Thoracic aorta (tissue), 2 donors: ENCODE measurements around the gene SDK1. TPM values are rescaled to one million over a fixed set of nuclear protein-coding genes. Genes with fewer than 3 reads are reported as not detected.

Experiments used
- ATAC-seq: fragments of 150-250 bp; one replicate; pipeline ENCODE4 v1.8.0; 2017; ENCODE audit warnings: low read depth; ENCODE audit not compliant: insufficient number of reproducible peaks, low FRiP score
- DNase-seq: peaks from one replicate; pipeline ENCODE4 v3.0.0-alpha.2; 2020; ENCODE audit warnings: low spot score
- H3K27ac ChIP-seq, 2 donors: fragments of 200-600 bp; sonication (generic); 1 replicate in 1 of 2; 2 replicates in 1 of 2; pipeline ENCODE4 v1.5.1; 2016; ENCODE audit warnings: mild to moderate bottlenecking in 2 of 2, moderate library complexity in 2 of 2
- H3K27me3 ChIP-seq: fragments of 200-600 bp; sonication (generic); replicated peaks from 2 replicates; pipeline ENCODE4 v1.6.0; 2016; ENCODE audit warnings: mild to moderate bottlenecking; ENCODE audit not compliant: insufficient read depth
- H3K36me3 ChIP-seq: fragments of 200-600 bp; sonication (generic); one replicate; pipeline ENCODE4 v1.5.1; 2016
- H3K4me1 ChIP-seq, 2 donors: fragments of 200-600 bp; sonication (generic); 1 replicate in 1 of 2; 2 replicates in 1 of 2; pipeline versions ENCODE4 v1.5.1 to v1.6.0; 2016; ENCODE audit warnings: low read depth in 2 of 2, mild to moderate bottlenecking in 1 of 2; ENCODE audit not compliant: control insufficient read depth in 1 of 2
- H3K4me3 ChIP-seq: fragments of 200-600 bp; sonication (generic); 2 replicates; pipeline ENCODE4 v1.5.1; 2016; ENCODE audit warnings: mild to moderate bottlenecking
- H3K9me3 ChIP-seq: fragments of 200-600 bp; sonication (generic); 2 replicates; pipeline ENCODE4 v1.5.1; 2016
- CTCF ChIP-seq: fragments of 200-600 bp; sonication (generic); IDR thresholded peaks from one replicate; pipeline ENCODE4 v1.5.1; 2019; ENCODE audit warnings: antibody characterized with exemption
- total RNA-seq, 2 donors: library from RNA; depleted of rRNA; stranded (reverse); fragments of >200 nt; gene quantifications; one replicate each; pipeline versions ENCODE4 v1.1.0 to v1.2.3, GENCODE V29; 2016

The SDK1 gene
- total RNA-seq, 2 donors from 2014 or later: 27.5 to 29.2 TPM

- Histone ChIP-seq H3K9me3 (no peaks in the 10 kb centered on the region), H3K4me3 (no peak overlapping the region), H3K27me3 (no peaks in the 10 kb centered on the region), H3K27ac (no peak overlapping the region), H3K36me3 (no peaks in the 10 kb centered on the region), H3K4me1 (no peaks in the 10 kb centered on the region)
- no peak for TF ChIP-seq CTCF
- ATAC-seq (no peak), DNase-seq (no peak)
Observed at GRCh38 chr7:3292694-3293093, 8.4 kb upstream of the SDK1 start.

DNA sequence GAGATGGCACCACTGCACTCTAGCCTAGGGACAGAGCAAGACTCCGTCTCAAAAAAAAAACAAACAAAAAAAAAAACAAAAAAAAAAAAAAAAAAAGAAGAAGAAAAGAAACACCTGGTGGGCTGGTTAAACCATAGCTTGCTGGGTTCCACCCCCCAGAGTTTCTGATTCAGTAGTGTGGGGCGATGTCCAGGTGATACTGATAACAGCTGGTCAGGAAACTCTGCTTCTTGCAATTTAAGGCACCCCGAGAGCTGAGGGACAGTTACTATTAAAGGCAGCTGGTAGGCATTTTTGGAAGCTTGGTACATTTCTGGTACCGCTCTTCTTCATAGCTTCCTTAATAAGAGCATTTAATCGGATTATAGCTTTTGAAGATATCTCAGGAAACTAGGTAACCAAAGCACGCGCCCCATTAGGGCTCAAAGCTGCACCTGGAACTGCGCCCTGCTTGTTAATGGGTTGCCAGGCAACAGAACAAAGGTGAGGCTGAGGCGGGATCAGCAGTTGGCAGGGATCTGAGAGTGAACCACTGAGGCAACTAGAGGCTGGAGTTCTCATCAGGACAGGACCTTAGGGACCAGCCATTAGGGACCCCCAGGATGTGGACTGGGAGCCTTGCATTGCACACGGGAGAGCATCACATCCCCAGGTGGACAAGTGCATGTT, 6.5 kb upstream of the SDK1 start:
- Histone ChIP-seq H3K27me3 (no peaks in the 10 kb centered on the region), H3K36me3 (no peaks in the 10 kb centered on the region), H3K4me3 (no peak overlapping the region), H3K9me3 (no peaks in the 10 kb centered on the region), H3K4me1 (no peaks in the 10 kb centered on the region), H3K27ac (no peak overlapping the region)
- ATAC-seq (no peak), DNase-seq (no peak)
- TF ChIP-seq CTCF: no peak

DNA sequence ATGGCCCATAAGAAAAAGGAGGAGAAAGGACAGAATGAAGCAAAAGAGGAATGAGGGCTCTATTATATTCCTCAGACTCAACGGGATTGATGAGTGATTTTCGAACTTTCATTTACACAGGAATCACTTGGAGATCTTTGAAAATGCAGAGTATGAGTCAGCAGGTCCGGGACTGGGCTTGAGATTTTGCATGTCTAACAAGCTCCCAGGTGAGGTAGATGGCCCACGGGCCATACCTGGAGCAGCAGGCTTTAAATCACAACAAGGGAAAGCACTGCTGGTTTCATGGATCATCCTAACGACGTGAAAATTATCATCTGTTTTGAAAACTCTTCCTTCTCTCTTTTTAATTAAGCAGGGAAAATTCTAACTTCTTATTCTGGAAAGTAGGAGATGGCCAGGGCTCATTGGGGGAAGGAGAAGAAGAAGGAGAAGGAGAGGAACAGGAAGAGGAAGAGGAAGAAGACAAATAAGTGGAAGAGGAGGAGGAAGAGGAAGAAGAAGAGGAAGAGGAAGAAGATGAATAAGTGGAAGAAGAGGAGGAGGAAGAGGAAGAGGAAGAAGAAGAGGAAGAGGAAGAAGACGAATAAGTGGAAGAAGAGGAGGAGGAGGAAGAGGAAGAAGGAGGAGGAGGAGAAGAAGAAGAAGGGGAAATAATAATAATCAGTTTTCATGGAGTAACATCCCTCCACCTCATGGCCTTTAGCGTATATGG, 3.8 kb upstream of the SDK1 start:
- DNase-seq (no peak), ATAC-seq (no peak)
- Histone ChIP-seq H3K4me1 (peaks cover 4 to 8% of the 10 kb centered on the region in 2 donors), H3K27ac (no peak overlapping the region), H3K9me3 (no peaks in the 10 kb centered on the region), H3K4me3 (no peak overlapping the region), H3K27me3 (no peaks in the 10 kb centered on the region), H3K36me3 (no peaks in the 10 kb centered on the region)
- no peak for TF ChIP-seq CTCF

- Histone ChIP-seq H3K4me3 (peak overlapping the region; percentile 84), H3K9me3 (no peaks in the 10 kb centered on the region), H3K4me1 (peaks cover 4 to 20% of the 10 kb centered on the region in 2 donors), H3K27ac (no peak overlapping the region), H3K27me3 (no peaks in the 10 kb centered on the region), H3K36me3 (no peaks in the 10 kb centered on the region)
- no peak for DNase-seq
- ATAC-seq: no peak
- no peak for TF ChIP-seq CTCF
Observed at GRCh38 chr7:3300221-3300650, 816 bp upstream of the SDK1 start.

- DNase-seq: no peak
- no peaks in the 10 kb centered on the region for H3K27me3 ChIP-seq
- H3K27ac ChIP-seq: no peak overlapping the region
- no peak for ATAC-seq
- H3K4me1 ChIP-seq: peaks cover 7 to 31% of the 10 kb centered on the region in 2 donors
- peak overlapping the region; percentile 66 for H3K4me3 ChIP-seq
- H3K9me3 ChIP-seq: no peaks in the 10 kb centered on the region
- no peaks in the 10 kb centered on the region for H3K36me3 ChIP-seq
- no peak for TF ChIP-seq CTCF
Observed at GRCh38 chr7:3301449-3301731, 338 bp downstream of the SDK1 start.
